ENCODE results near the gene GPR108. TPM values are rescaled to one million over a fixed set of nuclear protein-coding genes. Genes with fewer than 3 reads are reported as not detected.

The GPR108 gene
- total RNA-seq, 4 donors from 2014 or later = 22.6 to 40.3 (median 32.3) TPM

- ATAC-seq (no peak), DNase-seq (no peak)
- intact Hi-C loops (cut with DNase I; ENCODE audit: low total_unique reads) = no loop called here
- TF ChIP-seq CTCF (IDR thresholded peaks at IDR 0.05 in 4 of 5, conservative IDR thresholded peaks at IDR 0.05 in 1 of 5) (no peak), POLR2A (IDR thresholded peaks at IDR 0.05) (no peak)
- no peaks in the 10 kb centered on the region for H3K4me1 ChIP-seq
- H3K9me3 ChIP-seq = no peaks in the 10 kb centered on the region
- H3K27me3 ChIP-seq = no peaks in the 10 kb centered on the region
- H3K4me3 ChIP-seq = no peak overlapping the region
- no peak overlapping the region for H3K27ac ChIP-seq
- in situ Hi-C loops (cut with MboI; ENCODE audit: low sequenced_read_pairs in 4 of 4) = no loop called here
- H3K36me3 ChIP-seq = no peaks in the 10 kb centered on the region
These were observed 53.4 kb downstream of the GPR108 start for GRCh38 chr19:6683971-6684370.

- no peak for ATAC-seq
- in situ Hi-C loops (cut with MboI; ENCODE audit: low sequenced_read_pairs in 4 of 4) = no loop called here
- intact Hi-C loops (cut with DNase I; ENCODE audit: low total_unique reads) = no loop called here
These were observed 54.7 kb downstream of the GPR108 start for GRCh38 chr19:6682607-6683128.

GRCh38 chr19:6680141-6680540 lies 57.2 kb downstream of the GPR108 start:
- TF ChIP-seq POLR2A (IDR thresholded peaks at IDR 0.05) (no peak), CTCF (IDR thresholded peaks at IDR 0.05 in 4 of 5, conservative IDR thresholded peaks at IDR 0.05 in 1 of 5) (no peak)
- DNase-seq (no peak), ATAC-seq (no peak)
- intact Hi-C loops (cut with DNase I; ENCODE audit: low total_unique reads) (no loop called here), in situ Hi-C loops (cut with MboI; ENCODE audit: low sequenced_read_pairs in 4 of 4) (no loop called here)
- Histone ChIP-seq H3K4me1 (no peaks in the 10 kb centered on the region), H3K27ac (no peak overlapping the region), H3K9me3 (no peaks in the 10 kb centered on the region), H3K27me3 (no peaks in the 10 kb centered on the region), H3K36me3 (no peaks in the 10 kb centered on the region), H3K4me3 (no peak overlapping the region)

More at GRCh38 chr19:6682607-6683128, 54.7 kb downstream of the GPR108 start:
- no peak overlapping the region for H3K4me3 ChIP-seq
- no peaks in the 10 kb centered on the region for H3K9me3 ChIP-seq
- H3K27me3 ChIP-seq = no peaks in the 10 kb centered on the region
- H3K27ac ChIP-seq = no peak overlapping the region
- no peak for TF ChIP-seq CTCF (IDR thresholded peaks at IDR 0.05 in 4 of 5, conservative IDR thresholded peaks at IDR 0.05 in 1 of 5)
- no peak for TF ChIP-seq POLR2A (IDR thresholded peaks at IDR 0.05)
- no peaks in the 10 kb centered on the region for H3K4me1 ChIP-seq
- DNase-seq = no peak
- H3K36me3 ChIP-seq = no peaks in the 10 kb centered on the region

Small RNA genes lying within 50 kb of the gene (microRNA-seq; reads per million reads assigned to microRNA genes)
- gene MIR6791 (ENCODE audit: borderline replicate concordance in 2 of 2) = 0 reads per million in 2 donors

Other genes starting within 250 kb of the GPR108 start
- gene TUBB4A, start 235.3 kb downstream of the GPR108 start, total RNA-seq = 1 to 10 TPM; 1.7 to 2.5 (median 2.0) TPM
- gene TNFSF9, start 206.6 kb downstream of the GPR108 start, total RNA-seq = 1 to 10 TPM in 2 of 4 donors, not detected in 2; 1.1 to 1.8 TPM
- not detected for gene CD70, start 146.4 kb downstream of the GPR108 start, total RNA-seq
- gene TNFSF14, start 67.4 kb downstream of the GPR108 start, total RNA-seq = not detected
- 100 to 1,000 TPM in 1 of 4 donors, 10 to 100 TPM in 3; 25.9 to 121 (median 70.6) TPM for gene C3, start 16.9 kb downstream of the GPR108 start, total RNA-seq
- gene TRIP10, start 2.1 kb upstream of the GPR108 start, total RNA-seq = 100 to 1,000 TPM; 130 to 237 (median 178) TPM
- not detected for gene SH2D3A, start 29.9 kb upstream of the GPR108 start, total RNA-seq
- gene VAV1, start 35.1 kb upstream of the GPR108 start, total RNA-seq = 1 to 10 TPM in 2 of 4 donors, under 1 TPM in 2; 0.63 to 1.8 (median 0.96) TPM
- gene ADGRE1, start 150.0 kb upstream of the GPR108 start, total RNA-seq = under 1 TPM in 2 of 4 donors, not detected in 2; 0.13 to 0.33 TPM

All from gastrocnemius medialis (tissue), 4 donors.